GM19467 (cell line): ENCODE results near the gene TRERF1.
"Not testable (repeated sequence)": the region's sequence is repeated elsewhere in the genome, so short reads cannot be mapped to it uniquely, and the experiment has no call there.

ENCODE experiments used
- ATAC-seq: cut with Tn5 transposase; IDR thresholded peaks from one replicate; pipeline ENCODE4 v1.9.1; 2021; ENCODE audit warnings: mild to moderate bottlenecking, moderate library complexity; ENCODE audit not compliant: unreplicated experiment

The TRERF1 gene

DNA sequence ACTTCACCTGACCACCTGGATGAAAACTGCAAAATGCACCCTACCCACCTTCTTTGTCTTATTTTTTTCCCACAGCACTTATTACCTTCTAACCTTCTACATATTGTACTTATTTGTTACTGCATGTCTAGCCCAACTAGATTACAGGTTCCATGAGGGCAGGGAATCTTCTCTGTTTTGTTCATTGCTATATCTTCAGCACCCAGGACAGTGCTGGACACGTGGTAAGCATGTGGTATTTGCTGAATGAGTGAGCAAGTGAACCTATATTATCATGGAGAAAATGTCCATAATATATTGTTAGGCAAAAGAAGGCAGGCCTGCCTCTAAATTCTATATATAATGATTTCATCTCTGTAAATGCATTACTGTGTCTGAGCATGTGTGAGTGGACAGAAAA is 107.0 kb downstream of the TRERF1 start:
- ATAC-seq: no peak

- ATAC-seq: no peak
Measured at GRCh38 chr6:42341771-42342553, 109.8 kb downstream of the TRERF1 start.

- no peak for ATAC-seq
Measured at GRCh38 chr6:42341221-42341620, 110.5 kb downstream of the TRERF1 start.

DNA sequence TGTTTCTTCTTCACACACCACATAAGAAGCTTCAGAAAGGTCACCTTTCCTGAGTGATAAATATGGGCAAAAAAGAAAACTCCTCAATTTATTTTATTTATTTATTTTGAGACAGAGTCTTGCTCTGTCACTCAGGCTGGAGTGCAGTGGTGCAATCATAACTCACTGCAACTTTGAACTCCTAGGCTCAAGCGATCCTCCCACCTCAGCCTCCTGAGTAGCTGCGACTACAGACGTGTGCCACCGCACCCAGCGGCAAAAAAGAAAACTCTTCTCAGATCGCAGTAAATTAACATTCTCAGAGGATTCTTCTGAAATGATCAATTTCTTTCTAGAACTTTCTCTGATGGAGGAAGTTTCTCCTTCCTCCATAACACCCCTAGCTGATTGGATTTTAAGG is 111.2 kb downstream of the TRERF1 start:
- no peak for ATAC-seq

DNA sequence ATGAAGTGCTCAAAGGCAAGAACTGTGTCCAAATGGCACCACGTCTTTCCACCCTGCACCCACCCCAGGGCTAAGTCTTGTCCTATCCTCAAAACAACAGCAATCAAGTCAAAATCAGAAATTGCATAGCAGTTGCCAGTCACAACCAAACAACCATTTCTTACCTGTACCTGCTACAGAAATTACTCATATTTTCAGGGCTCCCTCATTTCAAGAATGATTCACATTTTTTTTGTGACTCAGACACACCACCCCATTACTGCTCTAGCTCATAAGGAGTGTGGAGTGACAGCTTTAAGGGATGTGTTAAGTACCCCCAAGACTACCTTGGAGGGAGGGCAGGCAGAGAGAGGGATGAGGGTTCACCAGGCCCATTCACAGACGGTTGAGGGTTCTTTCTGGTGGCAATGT is 111.7 kb downstream of the TRERF1 start:
- ATAC-seq: no peak

DNA sequence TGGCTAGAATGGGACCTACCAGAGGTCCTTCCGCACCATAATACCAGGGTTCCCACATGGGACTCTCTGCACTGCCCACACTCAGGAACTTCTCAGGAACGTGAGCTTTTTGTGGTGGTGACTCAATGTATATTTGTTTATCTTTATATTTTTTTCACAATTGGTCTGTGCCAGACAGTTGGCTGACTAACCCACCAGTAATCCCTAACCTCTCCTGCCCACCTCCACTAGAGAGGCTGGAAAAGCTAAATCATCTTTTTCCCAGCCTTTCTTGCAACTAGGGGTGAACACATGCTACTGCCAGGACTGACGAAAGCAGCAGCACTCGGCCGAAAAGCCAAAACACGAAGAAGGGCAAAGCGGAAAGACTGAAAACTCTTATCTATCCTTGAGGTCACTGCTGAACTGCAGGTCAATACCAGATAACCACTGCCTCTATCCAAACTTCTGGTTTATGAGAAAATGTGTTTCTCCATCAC is 112.9 kb downstream of the TRERF1 start:
- ATAC-seq: no peak

GRCh38 chr6:42337985-42338743 is 113.6 kb downstream of the TRERF1 start:
- no peak for ATAC-seq

GRCh38 chr6:42336431-42336830 is 115.3 kb downstream of the TRERF1 start:
- no peak for ATAC-seq

DNA sequence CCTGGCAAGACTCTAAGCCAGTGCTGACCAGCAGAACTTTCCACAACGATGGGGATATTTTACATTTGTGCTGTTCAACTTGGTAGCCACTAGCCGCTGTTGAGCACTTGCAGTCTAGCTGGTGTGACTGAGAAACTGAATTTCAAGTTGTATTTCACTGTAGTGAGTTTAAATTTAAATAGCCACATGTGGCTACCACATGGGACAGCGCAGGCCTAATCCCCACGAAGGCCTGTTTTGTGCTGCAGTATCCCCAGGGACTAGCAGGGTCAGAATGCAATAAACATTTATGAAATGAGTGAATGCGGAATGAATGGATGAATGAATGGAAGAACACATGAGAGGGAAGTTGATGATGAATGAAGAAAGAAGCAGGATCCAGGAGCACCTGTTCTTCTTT is 115.8 kb downstream of the TRERF1 start:
- ATAC-seq: no peak

- ATAC-seq: no peak
Measured at GRCh38 chr6:42334870-42335269, 116.9 kb downstream of the TRERF1 start.

DNA sequence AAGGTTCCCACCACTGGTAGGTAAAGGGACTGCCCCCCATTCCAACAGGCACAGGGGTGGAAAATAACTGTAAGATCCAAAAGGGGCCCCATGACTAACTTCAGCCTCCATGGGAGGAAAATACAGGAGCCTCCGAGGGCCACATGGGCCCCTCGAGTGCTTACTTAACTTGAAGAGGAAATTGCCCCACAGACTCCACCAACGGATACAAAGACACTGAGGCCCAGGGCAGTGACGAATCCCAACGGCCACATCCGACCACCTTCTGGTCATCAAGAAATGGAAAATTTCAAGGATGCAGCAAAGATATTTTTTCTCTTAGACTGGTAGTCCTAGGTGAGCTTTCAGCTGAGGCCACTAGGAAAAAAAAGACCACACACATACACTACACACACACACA is 118.1 kb downstream of the TRERF1 start:
- no peak for ATAC-seq

DNA sequence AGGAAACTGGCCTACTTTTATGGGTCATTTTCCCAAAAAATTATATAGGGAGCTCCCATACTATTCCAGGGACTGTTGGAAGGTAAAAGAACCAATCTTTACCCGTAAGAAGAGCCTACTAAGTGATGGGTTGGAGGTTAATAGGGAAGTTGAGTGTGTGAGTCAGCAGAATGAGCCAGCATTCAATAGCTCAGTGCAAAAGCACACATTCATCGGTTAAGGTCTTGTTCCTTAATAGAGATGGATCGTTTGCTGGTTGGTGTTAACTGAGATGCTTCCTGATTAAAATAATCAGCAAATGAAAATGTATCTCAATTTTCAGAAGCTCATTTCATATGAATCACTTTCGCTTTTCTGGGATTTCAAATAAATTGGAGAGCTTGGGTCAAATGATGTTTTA is 118.8 kb downstream of the TRERF1 start:
- ATAC-seq: no peak

DNA sequence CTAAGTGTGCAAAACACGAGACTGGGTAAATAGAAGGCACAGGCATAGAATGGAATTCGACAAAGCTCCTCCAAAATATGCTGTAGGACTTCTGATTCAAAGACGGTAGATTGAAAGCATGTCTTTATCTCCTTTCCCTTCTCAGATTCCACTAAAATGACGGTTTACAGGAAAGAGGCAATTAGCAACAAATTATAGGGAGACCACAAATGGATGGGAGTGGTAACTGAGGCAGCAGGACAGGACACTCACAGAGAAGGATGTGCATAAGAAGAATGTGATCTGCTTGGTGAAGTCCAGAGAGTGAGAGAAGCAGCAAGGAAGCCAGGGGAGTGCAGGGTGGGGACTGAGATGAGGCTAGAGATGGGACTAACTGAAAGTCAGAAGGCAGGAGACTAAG is 120.7 kb downstream of the TRERF1 start:
- ATAC-seq: no peak

DNA sequence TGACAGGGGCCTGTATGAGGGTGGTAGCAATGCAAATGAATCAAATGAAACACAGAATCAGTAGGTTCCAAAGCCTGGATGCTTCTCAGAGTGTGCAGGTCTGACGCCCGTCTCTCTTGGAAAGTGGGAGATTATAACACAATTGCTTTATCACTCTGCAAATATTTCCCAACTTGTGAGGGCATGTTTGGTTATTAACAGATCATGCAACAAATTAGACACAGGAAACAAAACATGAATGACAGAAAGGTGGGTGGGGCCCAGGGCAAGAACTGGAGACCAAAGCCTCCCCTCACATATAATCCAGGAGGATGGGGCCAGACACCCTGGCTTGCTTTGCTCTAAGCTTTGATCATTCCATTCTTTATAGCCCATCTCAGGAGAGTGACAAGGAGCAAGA is 125.5 kb downstream of the TRERF1 start:
- ATAC-seq: no peak

DNA sequence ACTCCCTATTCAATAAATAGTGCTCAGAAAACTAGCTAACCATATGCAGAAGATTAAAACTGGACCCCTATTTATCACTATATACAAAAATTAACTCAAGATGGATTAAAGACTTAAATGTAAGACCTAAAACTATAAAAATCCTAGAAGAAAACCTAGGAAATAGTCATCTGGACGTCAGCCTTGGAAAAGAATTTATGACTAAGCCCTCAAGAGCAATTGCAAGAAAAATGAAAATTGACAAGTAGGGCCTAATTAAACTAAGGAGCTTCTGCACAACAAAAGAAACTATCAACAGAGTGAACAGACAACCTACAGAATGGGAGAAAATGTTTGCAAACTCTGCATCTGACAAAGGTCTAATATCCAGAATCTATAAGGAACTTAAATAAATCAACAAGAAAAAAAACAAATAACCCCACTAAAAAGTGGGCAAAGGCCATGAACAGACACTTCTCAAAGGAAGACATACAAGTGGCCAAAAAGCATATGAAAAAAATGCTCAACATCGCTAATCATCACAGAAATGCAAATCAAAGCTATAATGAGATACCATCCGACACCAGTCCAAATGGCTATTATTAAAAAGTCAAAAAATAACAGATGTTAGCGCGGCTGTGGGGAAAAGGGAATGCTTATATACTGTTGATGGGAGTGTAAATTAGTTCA is 126.9 kb downstream of the TRERF1 start:
- ATAC-seq: not testable (repeated sequence)

GRCh38 chr6:42322676-42323075 is 129.1 kb downstream of the TRERF1 start:
- no peak for ATAC-seq

- no peak for ATAC-seq
Measured at GRCh38 chr6:42321976-42322375, 129.8 kb downstream of the TRERF1 start.

DNA sequence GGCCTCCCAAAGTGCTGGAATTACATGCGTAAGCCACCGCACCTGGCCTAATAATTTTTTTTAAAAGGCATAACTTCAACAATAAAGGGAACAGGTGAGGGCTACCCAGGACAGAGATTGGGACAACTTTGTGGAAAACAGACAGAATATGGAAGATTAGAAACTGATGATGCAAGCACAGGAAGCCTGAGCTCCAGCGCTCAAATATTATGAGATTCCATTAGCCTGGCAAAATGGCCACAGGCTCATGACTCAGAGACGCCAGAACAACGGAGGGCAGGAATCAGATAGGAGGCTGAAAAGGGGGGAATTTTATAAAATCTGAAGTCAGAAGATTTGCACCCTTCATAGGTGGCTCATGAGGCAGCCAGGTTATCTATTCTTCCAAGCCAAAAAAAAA is 131.0 kb downstream of the TRERF1 start:
- ATAC-seq: no peak

- no peak for ATAC-seq
Measured at GRCh38 chr6:42318480-42318879, 133.2 kb downstream of the TRERF1 start.

GRCh38 chr6:42316981-42317380 is 134.7 kb downstream of the TRERF1 start:
- ATAC-seq: no peak
